Measurements from ENCODE around the gene LSM14A.
"Not testable (repeated sequence)": the region's sequence is repeated elsewhere in the genome, so short reads cannot be mapped to it uniquely, and the experiment has no call there.

The LSM14A gene

DNA sequence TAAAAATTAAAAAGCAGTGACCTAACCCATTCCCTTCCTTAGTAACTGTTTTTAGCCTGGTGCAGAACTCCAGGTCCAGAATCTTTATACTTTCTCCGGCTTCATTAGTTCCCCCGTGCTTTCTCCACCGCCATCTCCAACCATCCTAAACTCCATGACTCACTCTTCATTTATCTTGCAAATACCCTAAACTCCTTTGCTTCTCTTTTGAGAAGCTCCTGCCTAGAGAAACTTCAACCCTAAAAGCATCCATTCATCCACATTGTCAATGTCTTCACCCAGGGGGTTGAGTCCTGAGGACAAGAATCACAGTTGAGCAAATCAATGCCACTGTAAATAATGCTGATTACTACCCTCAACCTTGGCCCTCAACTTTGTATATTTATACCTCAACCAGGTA, 65.0 kb downstream of the LSM14A start:
- TF ChIP-seq, protein P1, sequence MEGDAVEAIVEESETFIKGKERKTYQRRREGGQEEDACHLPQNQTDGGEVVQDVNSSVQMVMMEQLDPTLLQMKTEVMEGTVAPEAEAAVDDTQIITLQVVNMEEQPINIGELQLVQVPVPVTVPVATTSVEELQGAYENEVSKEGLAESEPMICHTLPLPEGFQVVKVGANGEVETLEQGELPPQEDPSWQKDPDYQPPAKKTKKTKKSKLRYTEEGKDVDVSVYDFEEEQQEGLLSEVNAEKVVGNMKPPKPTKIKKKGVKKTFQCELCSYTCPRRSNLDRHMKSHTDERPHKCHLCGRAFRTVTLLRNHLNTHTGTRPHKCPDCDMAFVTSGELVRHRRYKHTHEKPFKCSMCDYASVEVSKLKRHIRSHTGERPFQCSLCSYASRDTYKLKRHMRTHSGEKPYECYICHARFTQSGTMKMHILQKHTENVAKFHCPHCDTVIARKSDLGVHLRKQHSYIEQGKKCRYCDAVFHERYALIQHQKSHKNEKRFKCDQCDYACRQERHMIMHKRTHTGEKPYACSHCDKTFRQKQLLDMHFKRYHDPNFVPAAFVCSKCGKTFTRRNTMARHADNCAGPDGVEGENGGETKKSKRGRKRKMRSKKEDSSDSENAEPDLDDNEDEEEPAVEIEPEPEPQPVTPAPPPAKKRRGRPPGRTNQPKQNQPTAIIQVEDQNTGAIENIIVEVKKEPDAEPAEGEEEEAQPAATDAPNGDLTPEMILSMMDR (IDR thresholded peaks at IDR 0.05; ENCODE audit: insufficient read depth, low read length, poor library complexity, severe bottlenecking), result no peak
- no peak for TF ChIP-seq EZH2phosphoT487 (conservative IDR thresholded peaks at IDR 0.05; ENCODE audit: low read length)
- Histone ChIP-seq H3K79me2 (ENCODE audit: insufficient read depth, low read length) (no peaks in the 10 kb centered on the region), H3K4me3 (ENCODE audit: insufficient read depth, low read length, poor library complexity, severe bottlenecking) (no peak overlapping the region), H3K36me3 (ENCODE audit: low read length) (no peaks in the 10 kb centered on the region), H2AFZ (ENCODE audit: low read depth, low read length, severe bottlenecking) (no peak overlapping the region), H3K9me3 (ENCODE audit: insufficient read depth, low read length) (no peaks in the 10 kb centered on the region), H3K27me3 (ENCODE audit: low read length) (no peaks in the 10 kb centered on the region), H3F3A (ENCODE audit: insufficient read depth) (peaks cover 6% of the 10 kb centered on the region; the same call in 1 of the 2 replicates), H3K9me2 (replicated peaks; ENCODE audit: insufficient read depth, low read length) (no peaks in the 10 kb centered on the region), H4K20me1 (ENCODE audit: low read depth, low read length) (no peaks in the 10 kb centered on the region), H3K27ac (ENCODE audit: low read depth, low read length) (no peak overlapping the region), H3K4me2 (ENCODE audit: low read depth, low read length, poor library complexity, severe bottlenecking) (no peak overlapping the region), H3K9ac (ENCODE audit: low read length) (no peak overlapping the region)

DNA sequence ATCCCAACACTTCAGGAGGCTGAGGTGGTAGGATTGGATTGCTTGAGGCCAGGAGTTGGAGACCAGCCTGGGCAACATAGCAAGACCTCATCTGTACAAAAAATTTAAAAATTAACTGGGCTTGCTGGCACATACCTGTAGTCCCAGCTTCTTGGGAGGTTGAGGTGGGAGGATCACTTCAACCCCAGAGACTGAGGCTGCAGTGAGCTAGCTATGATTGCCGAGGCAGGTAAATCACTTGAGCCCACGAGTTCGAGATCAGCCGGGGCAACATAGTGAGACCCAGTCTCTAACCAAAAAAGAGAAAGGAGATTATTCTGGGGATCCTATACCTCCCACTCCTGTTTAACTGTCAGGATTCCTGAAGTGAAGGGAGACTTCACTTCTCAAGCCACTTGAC, 65.6 kb downstream of the LSM14A start:
- peaks cover 1% of the 10 kb centered on the region; the same call in 1 of the 2 replicates for H3F3A ChIP-seq (ENCODE audit: insufficient read depth)
- H3K9me3 ChIP-seq (ENCODE audit: insufficient read depth, low read length), result no peaks in the 10 kb centered on the region
- no peaks in the 10 kb centered on the region for H3K9me2 ChIP-seq (replicated peaks; ENCODE audit: insufficient read depth, low read length)
- no peaks in the 10 kb centered on the region for H3K36me3 ChIP-seq (ENCODE audit: low read length)
- H3K79me2 ChIP-seq (ENCODE audit: insufficient read depth, low read length), result no peaks in the 10 kb centered on the region
- H3K4me2 ChIP-seq (ENCODE audit: low read depth, low read length, poor library complexity, severe bottlenecking), result no peak overlapping the region
- H3K27me3 ChIP-seq (ENCODE audit: low read length), result no peaks in the 10 kb centered on the region
- H3K9ac ChIP-seq (ENCODE audit: low read length), result no peak overlapping the region
- H4K20me1 ChIP-seq (ENCODE audit: low read depth, low read length), result no peaks in the 10 kb centered on the region
- no peak overlapping the region for H3K4me3 ChIP-seq (ENCODE audit: insufficient read depth, low read length, poor library complexity, severe bottlenecking)
- H2AFZ ChIP-seq (ENCODE audit: low read depth, low read length, severe bottlenecking), result no peak overlapping the region
- TF ChIP-seq, protein P1 (IDR thresholded peaks at IDR 0.05; ENCODE audit: insufficient read depth, low read length, poor library complexity, severe bottlenecking), result no peak
- TF ChIP-seq EZH2phosphoT487 (conservative IDR thresholded peaks at IDR 0.05; ENCODE audit: low read length), result no peak
- H3K27ac ChIP-seq (ENCODE audit: low read depth, low read length), result no peak overlapping the region

DNA sequence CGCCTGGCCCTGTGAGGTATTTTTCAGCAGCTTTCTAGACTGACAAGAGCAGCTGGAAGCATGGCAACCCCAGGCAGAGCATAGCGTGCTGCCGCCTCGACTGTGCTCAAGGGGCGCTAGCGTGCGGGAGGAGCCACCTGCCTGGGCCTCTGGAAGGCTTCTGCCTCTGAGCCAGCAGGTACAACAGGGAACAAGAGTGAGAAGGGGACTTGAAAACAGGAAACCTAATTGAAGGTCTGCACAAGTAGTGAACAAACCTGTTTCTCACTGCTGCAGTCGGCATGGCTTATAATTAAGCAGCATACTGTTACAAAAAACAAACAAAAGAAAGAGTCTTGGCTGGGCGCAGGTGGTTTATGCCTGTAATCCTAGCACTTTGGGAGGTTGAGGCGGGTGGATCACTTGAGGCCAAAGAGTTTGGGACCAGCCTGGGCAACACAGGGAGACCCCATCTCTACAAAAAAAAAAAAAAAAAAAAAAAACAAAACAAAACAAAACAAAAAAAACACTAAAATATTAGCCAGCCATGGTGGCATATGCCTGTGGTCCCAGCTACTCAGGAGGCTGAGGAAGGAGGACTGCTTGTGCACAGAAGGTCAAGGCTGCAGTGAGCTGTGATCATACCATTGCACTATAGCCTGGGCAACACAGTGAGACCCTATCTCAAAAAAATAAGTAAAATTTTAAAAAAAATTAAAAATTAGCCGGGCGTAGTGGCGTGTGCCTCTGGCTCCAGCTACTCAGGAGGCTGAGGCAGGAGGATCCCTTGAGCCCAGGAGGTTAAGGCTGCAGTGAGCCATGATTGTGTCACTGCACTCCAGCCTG, 69.4 kb downstream of the LSM14A start:
- H3K9ac ChIP-seq (ENCODE audit: low read length), result no peak overlapping the region
- TF ChIP-seq, protein P1 (IDR thresholded peaks at IDR 0.05; ENCODE audit: insufficient read depth, low read length, poor library complexity, severe bottlenecking), result peak; percentile 77
- no peak for TF ChIP-seq EZH2phosphoT487 (conservative IDR thresholded peaks at IDR 0.05; ENCODE audit: low read length)
- H3K79me2 ChIP-seq (ENCODE audit: insufficient read depth, low read length), result no peaks in the 10 kb centered on the region
- H4K20me1 ChIP-seq (ENCODE audit: low read depth, low read length), result no peaks in the 10 kb centered on the region
- H3K9me2 ChIP-seq (replicated peaks; ENCODE audit: insufficient read depth, low read length), result no peaks in the 10 kb centered on the region
- H3K36me3 ChIP-seq (ENCODE audit: low read length), result no peaks in the 10 kb centered on the region
- H3K4me2 ChIP-seq (ENCODE audit: low read depth, low read length, poor library complexity, severe bottlenecking), result no peak overlapping the region
- no peak overlapping the region for H2AFZ ChIP-seq (ENCODE audit: low read depth, low read length, severe bottlenecking)
- H3K27me3 ChIP-seq (ENCODE audit: low read length), result no peaks in the 10 kb centered on the region
- H3K4me3 ChIP-seq (ENCODE audit: insufficient read depth, low read length, poor library complexity, severe bottlenecking), result no peak overlapping the region
- no peaks in the 10 kb centered on the region for H3F3A ChIP-seq (ENCODE audit: insufficient read depth)
- no peaks in the 10 kb centered on the region for H3K9me3 ChIP-seq (ENCODE audit: insufficient read depth, low read length)
- no peak overlapping the region for H3K27ac ChIP-seq (ENCODE audit: low read depth, low read length)

DNA sequence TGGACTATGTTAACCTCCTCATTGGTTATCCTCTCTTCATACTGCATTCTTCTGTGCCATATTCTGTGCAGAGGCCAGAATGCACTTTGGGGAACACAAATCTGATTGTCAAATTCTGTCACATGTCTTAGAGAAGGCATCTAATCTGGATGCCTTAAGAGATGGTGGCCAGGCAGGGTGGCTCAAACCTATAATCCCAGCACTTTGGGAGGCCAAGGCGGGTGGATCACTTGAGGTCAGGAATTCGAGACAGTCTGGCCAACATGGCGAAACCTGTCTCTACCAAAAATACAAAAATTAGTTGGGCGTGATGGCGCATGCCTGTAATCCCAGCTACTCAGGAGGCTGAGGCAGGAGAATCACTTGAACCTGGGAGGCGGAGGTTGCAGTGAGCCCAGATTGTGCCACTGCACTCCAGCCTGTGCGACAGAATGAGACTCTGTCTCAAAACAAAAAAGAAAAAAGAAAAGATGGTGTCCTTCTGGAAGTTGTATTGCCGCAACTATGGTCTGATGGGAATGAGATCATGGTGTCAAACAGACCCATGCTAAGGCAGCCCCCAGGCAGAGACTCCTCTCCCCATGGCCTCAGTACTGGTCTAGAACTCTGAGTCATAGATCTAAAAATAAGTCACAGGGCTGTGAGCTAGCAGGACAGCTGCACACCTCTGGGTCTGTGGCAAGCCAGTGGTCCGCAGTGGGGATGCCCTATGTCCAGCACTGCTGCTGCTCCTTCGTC, 71.0 kb downstream of the LSM14A start:
- not testable (repeated sequence) for H3K9me2 ChIP-seq (replicated peaks; ENCODE audit: insufficient read depth, low read length); H3K36me3 ChIP-seq (ENCODE audit: low read length); H3K79me2 ChIP-seq (ENCODE audit: insufficient read depth, low read length); H2AFZ ChIP-seq (ENCODE audit: low read depth, low read length, severe bottlenecking); H3F3A ChIP-seq (ENCODE audit: insufficient read depth); H3K27ac ChIP-seq (ENCODE audit: low read depth, low read length); H4K20me1 ChIP-seq (ENCODE audit: low read depth, low read length); H3K27me3 ChIP-seq (ENCODE audit: low read length); H3K9me3 ChIP-seq (ENCODE audit: insufficient read depth, low read length); H3K4me2 ChIP-seq (ENCODE audit: low read depth, low read length, poor library complexity, severe bottlenecking); H3K9ac ChIP-seq (ENCODE audit: low read length); H3K4me3 ChIP-seq (ENCODE audit: insufficient read depth, low read length, poor library complexity, severe bottlenecking)

Measured in SU-DHL-6 (cell line).